Suprapubic skin (tissue), 3 donors: ENCODE results near the gene SPTBN1.

Experiments used
- POLR2A ChIP-seq, 2 donors: fragments of 450-650 bp; IDR thresholded peaks; one replicate each; pipeline ENCODE4 v1.6.1; 2017; ENCODE audit warnings: antibody characterized with exemption in 2 of 2, mild to moderate bottlenecking in 2 of 2, moderate library complexity in 2 of 2
- TF ChIP-seq, protein P1 (sequence below), 2 donors: fragments of 200-600 bp in 1 of 2; fragments of 450-650 bp in 1 of 2; sonication (generic) in 1 of 2; IDR thresholded peaks; one replicate each; pipeline ENCODE4 v1.5.1; 2016 to 2019; ENCODE audit warnings: antibody characterized with exemption in 2 of 2, mild to moderate bottlenecking in 1 of 2, moderate library complexity in 1 of 2

DNA sequence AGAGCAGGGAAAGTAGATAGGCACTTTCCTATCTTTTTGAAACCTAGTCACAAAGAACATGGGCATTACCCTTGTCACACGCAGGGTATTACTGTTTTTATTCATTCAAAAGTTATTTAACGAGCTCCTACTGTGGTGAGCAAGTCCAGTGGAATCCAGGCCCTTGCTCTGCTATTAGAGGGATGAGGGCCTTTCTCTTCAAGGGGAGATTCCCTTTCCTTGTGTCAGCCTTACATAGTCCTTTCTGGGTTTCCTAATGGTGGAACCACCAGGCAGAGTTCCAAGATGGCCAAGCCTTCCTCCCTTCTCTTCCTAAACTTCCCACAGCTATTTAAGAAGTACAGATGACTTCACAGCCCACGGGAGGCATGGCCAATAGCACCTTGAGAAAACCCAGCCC, 64.6 kb downstream of the SPTBN1 start:
- no peak for TF ChIP-seq POLR2A (IDR thresholded peaks at IDR 0.05)
- TF ChIP-seq, protein P1, sequence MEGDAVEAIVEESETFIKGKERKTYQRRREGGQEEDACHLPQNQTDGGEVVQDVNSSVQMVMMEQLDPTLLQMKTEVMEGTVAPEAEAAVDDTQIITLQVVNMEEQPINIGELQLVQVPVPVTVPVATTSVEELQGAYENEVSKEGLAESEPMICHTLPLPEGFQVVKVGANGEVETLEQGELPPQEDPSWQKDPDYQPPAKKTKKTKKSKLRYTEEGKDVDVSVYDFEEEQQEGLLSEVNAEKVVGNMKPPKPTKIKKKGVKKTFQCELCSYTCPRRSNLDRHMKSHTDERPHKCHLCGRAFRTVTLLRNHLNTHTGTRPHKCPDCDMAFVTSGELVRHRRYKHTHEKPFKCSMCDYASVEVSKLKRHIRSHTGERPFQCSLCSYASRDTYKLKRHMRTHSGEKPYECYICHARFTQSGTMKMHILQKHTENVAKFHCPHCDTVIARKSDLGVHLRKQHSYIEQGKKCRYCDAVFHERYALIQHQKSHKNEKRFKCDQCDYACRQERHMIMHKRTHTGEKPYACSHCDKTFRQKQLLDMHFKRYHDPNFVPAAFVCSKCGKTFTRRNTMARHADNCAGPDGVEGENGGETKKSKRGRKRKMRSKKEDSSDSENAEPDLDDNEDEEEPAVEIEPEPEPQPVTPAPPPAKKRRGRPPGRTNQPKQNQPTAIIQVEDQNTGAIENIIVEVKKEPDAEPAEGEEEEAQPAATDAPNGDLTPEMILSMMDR (IDR thresholded peaks at IDR 0.05), result no peak
